DND-41 (cell line): ENCODE data around the gene PRPF40B.
"Not testable (repeated sequence)": the region's sequence is repeated elsewhere in the genome, so short reads cannot be mapped to it uniquely, and the experiment has no call there.

ENCODE experiments used
- ATAC-seq: fragments of 200-7000 bp; cut with Tn5 transposase; 3 replicates; pipeline ENCODE4 v1.9.1; 2021; ENCODE audit warnings: low read depth; ENCODE audit not compliant: insufficient read depth
- DNase-seq: peaks from one replicate; pipeline ENCODE4 v3.0.0-alpha.2; 2020
- H2AFZ ChIP-seq: 2 replicates; pipeline ENCODE4 v1.6.0; 2012; ENCODE audit warnings: low read depth, low read length
- H3K27ac ChIP-seq: 2 replicates; pipeline ENCODE4 v1.5.1; 2012; ENCODE audit warnings: low read length, inconsistent platforms
- H3K27me3 ChIP-seq: fragments of 200-600 bp; sonication (generic); 2 replicates; pipeline ENCODE4 v1.6.0; 2012; ENCODE audit warnings: low read length, mild to moderate bottlenecking, inconsistent platforms; ENCODE audit not compliant: insufficient read depth, poor library complexity
- H3K36me3 ChIP-seq: 2 replicates; pipeline ENCODE4 v1.5.1; 2012; ENCODE audit warnings: low read length, inconsistent platforms; ENCODE audit not compliant: insufficient read depth
- H3K4me1 ChIP-seq: 2 replicates; pipeline ENCODE4 v1.5.1; 2012; ENCODE audit warnings: mild to moderate bottlenecking, low read length; ENCODE audit not compliant: insufficient read depth
- H3K4me2 ChIP-seq: 2 replicates; pipeline ENCODE4 v1.6.0; 2012; ENCODE audit warnings: mild to moderate bottlenecking, moderate library complexity, low read length, inconsistent platforms; ENCODE audit not compliant: insufficient read depth
- H3K4me3 ChIP-seq, 2 experiments: fragments of 200-600 bp in 1 of 2; shearing (Covaris generic) in 1 of 2; 2 replicates each; pipeline ENCODE4 v1.5.1; 2012 to 2016; ENCODE audit warnings: inconsistent platforms in 2 of 2, low read length in 2 of 2, mild to moderate bottlenecking in 2 of 2, low read depth in 1 of 2, moderate library complexity in 1 of 2
- H3K79me2 ChIP-seq: 2 replicates; pipeline ENCODE4 v1.6.0; 2012; ENCODE audit warnings: low read length, inconsistent platforms; ENCODE audit not compliant: insufficient read depth
- H3K9ac ChIP-seq: 2 replicates; pipeline ENCODE4 v1.6.0; 2012; ENCODE audit warnings: low read depth, mild to moderate bottlenecking, inconsistent platforms, low read length, moderate library complexity
- H3K9me3 ChIP-seq: 2 replicates; pipeline ENCODE4 v1.5.1; 2012; ENCODE audit warnings: low read length, moderate library complexity, mild to moderate bottlenecking, inconsistent platforms; ENCODE audit not compliant: insufficient read depth, severe bottlenecking
- H4K20me1 ChIP-seq: 2 replicates; pipeline ENCODE4 v1.6.0; 2012; ENCODE audit warnings: low read length; ENCODE audit not compliant: insufficient read depth
- CTCF ChIP-seq: IDR thresholded peaks from 2 replicates; pipeline ENCODE4 v1.5.1; 2012; ENCODE audit warnings: borderline replicate concordance, low read length, moderate library complexity, mild to moderate bottlenecking; ENCODE audit not compliant: poor library complexity, severe bottlenecking; ENCODE audit errors: extremely low read depth
- EZH2 ChIP-seq: IDR thresholded peaks from 3 replicates; pipeline ENCODE4 v1.6.1; 2012; ENCODE audit warnings: borderline replicate concordance, low read depth, mild to moderate bottlenecking, moderate library complexity, low read length, inconsistent platforms; ENCODE audit not compliant: severe bottlenecking

PRPF40B gene

DNA sequence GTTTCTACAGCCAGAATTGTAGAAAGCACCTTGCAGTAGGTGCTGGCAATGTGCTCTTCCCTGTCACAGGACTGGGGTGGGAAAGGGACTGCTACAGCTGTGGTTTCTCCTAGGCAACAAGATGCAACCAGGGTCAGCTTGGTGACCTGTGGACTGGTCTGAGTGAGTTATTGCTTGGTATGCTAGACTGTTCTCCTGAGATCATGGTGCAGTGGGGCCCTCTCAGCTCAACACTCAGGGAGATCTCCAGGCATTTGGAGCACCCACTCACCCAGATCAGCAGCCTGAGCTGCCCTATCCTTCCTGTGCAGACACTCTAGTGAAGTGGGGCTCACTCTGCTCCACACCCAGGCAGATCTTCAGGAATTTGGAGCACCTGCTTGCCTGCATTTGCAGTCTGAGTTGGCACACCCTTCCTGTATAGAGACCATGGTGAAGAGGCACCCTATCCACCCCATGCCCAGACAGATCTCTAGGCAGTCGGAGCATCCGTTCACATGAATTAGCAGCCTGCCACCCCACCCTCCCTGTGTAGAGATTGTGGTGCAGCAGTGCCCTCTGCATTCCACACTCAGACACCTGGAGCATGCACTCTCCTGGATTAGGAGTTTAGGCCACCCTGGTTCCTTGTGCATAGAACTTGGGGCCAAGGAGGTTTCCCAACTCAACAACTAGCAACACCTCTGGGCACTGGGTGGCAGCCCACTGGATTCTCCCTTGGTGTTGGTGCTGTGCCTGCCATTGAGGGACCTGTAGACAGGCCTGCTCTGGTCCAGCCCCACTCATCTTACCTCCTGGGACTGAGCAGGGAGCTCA lies 14.1 kb upstream of the PRPF40B start:
- H4K20me1 ChIP-seq = no peaks in the 10 kb centered on the region
- no peaks in the 10 kb centered on the region for H3K4me1 ChIP-seq
- no peaks in the 10 kb centered on the region for H3K79me2 ChIP-seq
- no peak for ATAC-seq
- no peak for DNase-seq
- no peak overlapping the region for H2AFZ ChIP-seq
- no peak overlapping the region for H3K4me2 ChIP-seq
- no peak overlapping the region for H3K27ac ChIP-seq
- H3K9me3 ChIP-seq = no peaks in the 10 kb centered on the region
- no peaks in the 10 kb centered on the region for H3K27me3 ChIP-seq
- H3K9ac ChIP-seq = no peak overlapping the region
- TF ChIP-seq EZH2 = no peak
- TF ChIP-seq CTCF = no peak
- H3K4me3 ChIP-seq = no peak overlapping the region
- H3K36me3 ChIP-seq = no peaks in the 10 kb centered on the region

DNA sequence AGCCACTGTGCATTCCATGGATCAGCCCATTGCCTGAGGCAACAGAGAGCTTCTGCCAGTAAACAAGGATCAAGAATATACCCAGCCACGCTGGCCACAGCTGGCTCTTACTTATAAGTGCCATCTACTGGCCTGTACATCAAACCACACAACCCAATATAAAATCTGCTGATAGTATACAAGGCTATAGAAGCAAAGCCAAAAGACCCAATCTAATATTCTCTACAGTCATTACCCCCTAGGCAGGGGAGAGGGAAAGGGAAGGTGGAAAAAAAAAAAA lies 13.5 kb upstream of the PRPF40B start:
- Histone ChIP-seq H3K36me3 (no peaks in the 10 kb centered on the region), H3K79me2 (no peaks in the 10 kb centered on the region), H3K4me1 (no peaks in the 10 kb centered on the region), H4K20me1 (no peaks in the 10 kb centered on the region), H3K9ac (no peak overlapping the region), H3K4me3 (no peak overlapping the region), H3K9me3 (no peaks in the 10 kb centered on the region), H3K4me2 (no peak overlapping the region), H3K27ac (no peak overlapping the region), H3K27me3 (no peaks in the 10 kb centered on the region), H2AFZ (no peak overlapping the region)
- no peak for ATAC-seq
- no peak for DNase-seq
- TF ChIP-seq EZH2 (no peak), CTCF (no peak)

DNA sequence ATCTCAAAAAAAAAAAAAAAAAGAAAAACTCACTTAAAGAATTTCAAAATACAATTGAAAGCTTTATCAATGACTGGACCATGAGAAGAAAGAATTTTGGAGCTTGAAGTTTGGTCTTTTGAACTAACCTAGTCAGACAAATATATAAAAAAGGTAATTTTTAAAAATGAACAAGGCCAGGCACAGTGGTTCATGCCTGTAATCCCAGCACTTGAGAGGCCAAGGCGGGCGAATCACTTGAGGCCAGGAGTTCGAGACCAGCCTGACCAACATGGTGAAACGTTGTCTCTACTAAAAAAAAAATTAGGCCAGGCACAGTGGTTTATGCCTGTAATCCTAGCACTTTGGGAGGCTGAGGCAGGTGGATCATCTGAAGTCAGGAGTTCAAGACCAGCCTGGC lies 12.6 kb upstream of the PRPF40B start:
- H3K27me3 ChIP-seq, H3K9me3 ChIP-seq, H3K4me2 ChIP-seq, H3K36me3 ChIP-seq, DNase-seq, H3K4me1 ChIP-seq, H3K79me2 ChIP-seq, H4K20me1 ChIP-seq, H3K27ac ChIP-seq, H2AFZ ChIP-seq, ATAC-seq, H3K4me3 ChIP-seq, H3K9ac ChIP-seq: not testable (repeated sequence)

GRCh38 chr12:49612210-49612609 lies 11.2 kb upstream of the PRPF40B start:
- no peaks in the 10 kb centered on the region for H3K4me1 ChIP-seq
- H3K9me3 ChIP-seq = no peaks in the 10 kb centered on the region
- H2AFZ ChIP-seq = no peak overlapping the region
- H3K9ac ChIP-seq = no peak overlapping the region
- no peaks in the 10 kb centered on the region for H4K20me1 ChIP-seq
- H3K27me3 ChIP-seq = no peaks in the 10 kb centered on the region
- no peaks in the 10 kb centered on the region for H3K79me2 ChIP-seq
- TF ChIP-seq EZH2 = no peak
- no peak for TF ChIP-seq CTCF
- DNase-seq (no peak), ATAC-seq (no peak)
- no peak overlapping the region for H3K4me2 ChIP-seq
- H3K36me3 ChIP-seq = no peaks in the 10 kb centered on the region
- no peak overlapping the region for H3K4me3 ChIP-seq
- no peak overlapping the region for H3K27ac ChIP-seq
